Parathyroid adenoma (tissue), 2 donors: ENCODE results near the gene GHRHR.

Experiments used
- H2AFZ ChIP-seq: fragments of 300-600 bp; sonication (generic); one replicate; pipeline ENCODE4 v1.7.0; 2017; ENCODE audit warnings: antibody characterized with exemption, mild to moderate bottlenecking
- H3K27ac ChIP-seq: fragments of 300-600 bp; sonication (generic); one replicate; pipeline ENCODE4 v1.7.0; 2017
- H3K27me3 ChIP-seq: fragments of 300-600 bp; sonication (generic); one replicate; pipeline ENCODE4 v1.7.0; 2017; ENCODE audit warnings: low read length; ENCODE audit not compliant: control insufficient read depth, insufficient read depth
- H3K36me3 ChIP-seq: fragments of 300-600 bp; sonication (generic); one replicate; pipeline ENCODE4 v1.7.0; 2017; ENCODE audit warnings: low read length; ENCODE audit not compliant: control insufficient read depth, insufficient read depth
- H3K4me1 ChIP-seq: fragments of 300-600 bp; sonication (generic); one replicate; pipeline ENCODE4 v1.7.0; 2017; ENCODE audit warnings: control low read depth
- H3K4me2 ChIP-seq: fragments of 300-600 bp; sonication (generic); one replicate; pipeline ENCODE4 v1.7.0; 2017; ENCODE audit warnings: low read length
- H3K4me3 ChIP-seq: fragments of 300-600 bp; sonication (generic); one replicate; pipeline ENCODE4 v1.7.0; 2017; ENCODE audit warnings: low read depth, low read length
- H3K79me2 ChIP-seq: fragments of 300-600 bp; sonication (generic); one replicate; pipeline ENCODE4 v1.7.0; 2017; ENCODE audit warnings: control low read depth
- H3K9ac ChIP-seq: fragments of 300-600 bp; sonication (generic); one replicate; pipeline ENCODE4 v1.7.0; 2017; ENCODE audit warnings: mild to moderate bottlenecking
- H3K9me3 ChIP-seq: fragments of 300-600 bp; sonication (generic); one replicate; pipeline ENCODE4 v1.7.0; 2017; ENCODE audit warnings: low read length; ENCODE audit not compliant: control insufficient read depth
- CTCF ChIP-seq: fragments of 300-600 bp; sonication (generic); IDR thresholded peaks from one replicate; pipeline ENCODE4 v1.7.0; 2017; ENCODE audit warnings: antibody characterized with exemption, mild to moderate bottlenecking
- donor health status: primary hyperparathyroidism.

Gene GHRHR

GRCh38 chr7:31020652-31021051, 56.9 kb downstream of the GHRHR start:
- no peaks in the 10 kb centered on the region for H3K27me3 ChIP-seq
- no peak overlapping the region for H3K4me3 ChIP-seq
- no peak for TF ChIP-seq CTCF
- H3K79me2 ChIP-seq = no peaks in the 10 kb centered on the region
- no peaks in the 10 kb centered on the region for H3K9me3 ChIP-seq
- no peak overlapping the region for H3K9ac ChIP-seq
- H3K4me2 ChIP-seq = no peak overlapping the region
- no peak overlapping the region for H3K27ac ChIP-seq
- H3K36me3 ChIP-seq = no peaks in the 10 kb centered on the region
- no peak overlapping the region for H2AFZ ChIP-seq
- H3K4me1 ChIP-seq = no peaks in the 10 kb centered on the region

GRCh38 chr7:31022117-31022516, 58.4 kb downstream of the GHRHR start:
- Histone ChIP-seq H3K4me2 (no peak overlapping the region), H3K9me3 (no peaks in the 10 kb centered on the region), H3K27me3 (no peaks in the 10 kb centered on the region), H3K36me3 (no peaks in the 10 kb centered on the region), H3K79me2 (no peaks in the 10 kb centered on the region), H3K4me3 (no peak overlapping the region), H3K9ac (no peak overlapping the region), H3K27ac (no peak overlapping the region), H3K4me1 (no peaks in the 10 kb centered on the region), H2AFZ (no peak overlapping the region)
- TF ChIP-seq CTCF = no peak

- H3K79me2 ChIP-seq = no peaks in the 10 kb centered on the region
- H3K9ac ChIP-seq = no peak overlapping the region
- no peak overlapping the region for H3K4me3 ChIP-seq
- no peak overlapping the region for H2AFZ ChIP-seq
- no peak for TF ChIP-seq CTCF
- H3K36me3 ChIP-seq = no peaks in the 10 kb centered on the region
- no peaks in the 10 kb centered on the region for H3K27me3 ChIP-seq
- no peak overlapping the region for H3K27ac ChIP-seq
- H3K4me2 ChIP-seq = no peak overlapping the region
- no peaks in the 10 kb centered on the region for H3K9me3 ChIP-seq
- no peaks in the 10 kb centered on the region for H3K4me1 ChIP-seq
Observed at GRCh38 chr7:31022726-31023125, 59.0 kb downstream of the GHRHR start.

- no peaks in the 10 kb centered on the region for H3K9me3 ChIP-seq
- H3K9ac ChIP-seq = no peak overlapping the region
- no peaks in the 10 kb centered on the region for H3K4me1 ChIP-seq
- H3K27ac ChIP-seq = no peak overlapping the region
- no peaks in the 10 kb centered on the region for H3K79me2 ChIP-seq
- H3K4me3 ChIP-seq = no peak overlapping the region
- no peak for TF ChIP-seq CTCF
- no peak overlapping the region for H3K4me2 ChIP-seq
- H3K36me3 ChIP-seq = no peaks in the 10 kb centered on the region
- H2AFZ ChIP-seq = no peak overlapping the region
- no peaks in the 10 kb centered on the region for H3K27me3 ChIP-seq
Observed at GRCh38 chr7:31023877-31024276, 60.1 kb downstream of the GHRHR start.

- Histone ChIP-seq H3K36me3 (no peaks in the 10 kb centered on the region), H3K4me3 (no peak overlapping the region), H3K9me3 (no peaks in the 10 kb centered on the region), H3K4me1 (no peaks in the 10 kb centered on the region), H2AFZ (peak overlapping the region; percentile 51), H3K27ac (no peak overlapping the region), H3K4me2 (no peak overlapping the region), H3K27me3 (no peaks in the 10 kb centered on the region), H3K79me2 (no peaks in the 10 kb centered on the region), H3K9ac (no peak overlapping the region)
- TF ChIP-seq CTCF = no peak
Observed at GRCh38 chr7:31027161-31027965, 63.6 kb downstream of the GHRHR start.
